NCI-H1105 treated with DMSO at 0.1 percent for 48 hours (cell line): ENCODE results near the gene ATP5MC3.
A peak's percentile ranks its signal among the peaks of the same experiment; 100 is the strongest.
"Not testable (repeated sequence)": the region's sequence is repeated elsewhere in the genome, so short reads cannot be mapped to it uniquely, and the experiment has no call there.

Experiments used
- DNase-seq: peaks from one replicate; lab custom pipeline; 2025; lab: John Stamatoyannopoulos, UW

Gene ATP5MC3

GRCh38 chr2:175181104-175181876 lies at the start of gene ATP5MC3:
Gene ATP5MC3, minus strand, starts transcription at chr2:175181710. Its CDS starts 317 bp downstream, at chr2:175181393.
- peak; percentile 92 for DNase-seq

GRCh38 chr2:175228601-175229000 lies 47.1 kb upstream of the ATP5MC3 start:
- not testable (repeated sequence) for DNase-seq

DNA sequence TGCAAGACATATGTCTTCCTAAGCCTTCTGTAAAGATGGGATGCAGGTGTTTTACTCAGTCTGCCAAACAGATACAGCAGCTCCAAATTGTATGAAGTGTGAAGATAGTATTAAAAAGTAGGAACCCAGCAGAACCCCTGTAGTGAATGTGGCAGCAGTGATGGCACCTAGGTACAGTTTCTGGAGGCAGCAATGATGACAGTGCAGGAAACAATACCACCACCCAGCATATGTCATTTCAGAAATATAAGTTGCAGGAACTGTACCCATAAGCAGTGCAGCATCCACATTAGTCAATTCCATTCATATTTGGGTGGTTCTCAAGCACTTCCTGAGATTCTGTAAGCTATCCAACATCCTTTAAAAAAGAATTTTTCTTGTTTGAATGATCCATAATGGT lies 46.7 kb upstream of the ATP5MC3 start:
- DNase-seq: no peak

DNA sequence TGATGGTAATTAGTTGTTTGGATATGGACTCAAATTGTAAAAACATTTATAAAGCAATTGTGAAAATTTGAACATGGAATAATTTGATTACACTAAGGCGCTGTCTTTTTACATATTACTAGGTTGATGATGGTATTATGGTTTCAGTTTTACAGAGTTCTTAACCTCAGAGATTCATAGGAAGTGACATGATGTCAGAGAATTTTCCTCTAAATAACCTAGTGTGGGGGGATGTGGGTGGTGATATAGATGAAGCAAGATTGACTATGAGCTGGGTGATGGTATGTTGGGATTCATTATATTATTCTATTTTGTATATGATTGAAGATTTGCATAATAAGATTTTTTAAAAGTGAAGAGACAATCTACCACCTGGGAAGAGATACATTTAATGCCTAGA lies 45.9 kb upstream of the ATP5MC3 start:
- no peak for DNase-seq

DNA sequence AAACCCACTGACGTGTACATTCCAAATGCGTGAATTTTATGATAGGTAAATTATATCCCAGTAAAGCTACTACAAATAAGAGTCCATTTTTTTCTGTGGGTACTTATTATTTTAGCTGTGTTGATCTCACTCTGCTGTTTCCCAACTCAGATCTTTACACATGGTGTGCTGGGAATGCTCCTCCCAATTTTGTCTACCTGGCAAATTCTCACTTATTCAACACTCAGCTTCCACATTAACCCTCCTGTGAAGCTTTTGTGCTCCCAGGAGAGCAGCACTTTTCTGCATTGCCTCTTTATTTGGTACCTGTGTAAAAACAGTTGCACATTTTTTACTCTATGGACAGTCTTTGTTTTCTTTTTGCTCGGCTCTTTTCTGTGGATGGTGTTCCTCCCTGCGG lies 38.6 kb upstream of the ATP5MC3 start:
- no peak for DNase-seq

DNA sequence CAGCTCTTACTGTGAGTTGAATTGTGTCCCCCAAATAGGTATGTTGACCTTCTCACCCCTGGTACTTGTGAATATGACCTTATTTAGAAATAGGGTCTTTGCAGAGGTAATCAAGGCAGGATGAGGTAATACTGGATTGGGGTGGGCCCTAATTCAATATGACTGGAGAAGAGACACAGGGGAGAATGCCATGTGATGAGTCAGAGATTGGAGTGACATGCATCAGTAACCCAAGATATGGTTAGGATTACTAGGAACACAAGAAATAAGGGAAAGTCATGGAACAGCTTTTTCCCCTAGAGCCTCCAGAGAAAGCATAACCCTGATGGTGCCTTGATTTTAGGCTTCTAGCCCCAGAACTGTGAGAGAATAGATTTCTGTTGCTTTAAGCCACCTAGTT lies 37.0 kb upstream of the ATP5MC3 start:
- DNase-seq: no peak

- DNase-seq: peak; percentile 83
Measured at GRCh38 chr2:175207741-175208438, 26.4 kb upstream of the ATP5MC3 start.

DNA sequence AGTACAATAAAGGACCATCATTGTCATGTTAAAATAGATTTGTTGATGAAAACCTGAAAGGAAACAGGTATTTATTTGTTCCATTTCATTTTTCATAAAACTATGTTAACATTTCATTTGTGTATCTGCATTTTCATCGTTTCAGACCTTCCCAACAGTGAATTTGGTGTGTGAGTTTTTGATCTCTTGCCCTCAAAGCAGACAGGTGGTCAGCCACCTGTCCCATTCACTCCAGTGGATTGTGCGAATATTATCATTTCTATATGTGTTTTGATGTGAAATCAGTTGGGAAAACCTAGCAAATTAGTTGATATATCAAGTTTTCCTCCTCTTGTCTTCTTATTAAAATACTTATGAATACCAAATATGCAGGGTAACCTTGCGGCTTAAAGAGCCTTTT lies 25.4 kb upstream of the ATP5MC3 start:
- DNase-seq: no peak

GRCh38 chr2:175205523-175205922 lies 24.0 kb upstream of the ATP5MC3 start:
- DNase-seq: no peak

DNA sequence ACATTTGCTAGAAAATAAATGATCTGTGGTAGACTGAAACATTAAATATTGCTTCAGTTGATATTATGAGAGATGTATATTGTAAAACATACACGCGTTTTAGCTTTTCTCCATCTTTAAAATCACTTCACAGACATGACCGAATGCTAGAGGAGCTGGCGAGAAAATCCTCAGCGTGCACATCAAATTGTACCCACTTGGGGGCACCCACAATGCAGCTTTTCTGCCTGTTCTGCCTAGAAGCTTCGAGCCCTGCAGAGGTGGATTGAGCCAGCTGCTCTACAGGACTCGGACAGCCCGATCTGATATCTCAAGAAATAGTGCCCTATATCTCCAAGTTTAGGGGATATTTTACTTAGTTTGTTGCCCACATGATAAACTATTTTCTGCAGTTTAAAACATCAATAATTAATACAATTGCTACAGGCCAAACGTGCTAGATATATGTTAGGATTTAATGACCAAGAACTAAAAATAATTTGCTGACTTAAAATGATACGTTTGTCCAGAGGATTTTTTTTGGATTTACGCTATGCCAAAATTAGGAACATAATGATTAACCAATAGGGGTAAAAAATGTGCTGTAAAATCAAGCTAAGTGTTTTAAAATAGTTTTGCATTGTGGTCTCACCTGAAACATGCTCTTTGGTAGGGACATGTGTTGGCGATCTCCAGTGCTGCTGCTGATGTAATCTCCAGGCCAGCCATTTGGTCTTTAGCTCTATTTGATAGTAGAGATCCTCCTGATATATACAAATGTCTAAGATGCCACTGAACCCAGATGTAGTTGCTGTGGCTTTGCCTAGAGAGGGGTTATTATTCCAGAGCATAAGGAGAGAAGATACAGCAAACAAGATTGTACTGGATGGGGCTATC lies 22.3 kb upstream of the ATP5MC3 start:
- peak; percentile 54 for DNase-seq

DNA sequence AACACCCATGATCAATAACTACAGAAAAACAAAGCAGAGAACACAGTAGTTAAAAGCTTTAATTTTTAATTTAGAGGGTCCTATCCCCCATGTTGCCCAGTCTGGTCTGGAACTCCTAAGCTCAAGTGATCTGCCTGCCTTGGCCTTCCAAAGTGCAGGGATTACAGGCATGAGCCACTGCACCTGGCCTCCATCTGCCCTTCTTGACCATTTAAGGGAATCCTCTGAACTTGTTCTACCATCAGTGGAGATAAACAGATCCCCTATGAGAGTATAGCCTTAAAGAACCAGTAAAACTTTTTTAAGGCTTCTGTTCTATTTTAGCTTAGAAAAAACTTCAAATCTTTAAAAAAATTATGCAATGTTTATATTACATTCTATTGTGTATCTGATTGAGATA lies 13.5 kb upstream of the ATP5MC3 start:
- no peak for DNase-seq

DNA sequence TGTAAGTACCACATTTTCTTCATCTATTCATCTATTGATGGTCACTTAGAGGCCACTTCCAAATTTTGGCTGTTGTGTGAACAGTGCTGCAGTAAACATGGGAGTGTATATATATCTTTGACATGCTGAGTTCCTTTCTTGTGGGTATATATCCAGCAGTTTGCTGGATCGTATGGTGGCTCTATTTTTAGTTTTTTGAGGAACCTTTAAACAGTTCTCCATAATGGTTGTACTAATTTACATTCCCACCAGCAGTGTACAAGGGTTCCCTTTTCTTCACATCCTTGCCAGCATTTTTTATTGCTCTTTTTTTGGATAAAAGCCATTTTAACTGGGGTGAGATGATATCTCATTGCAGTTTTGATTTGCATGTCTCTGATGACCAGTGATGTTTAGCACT lies 7.3 kb upstream of the ATP5MC3 start:
- no peak for DNase-seq

DNA sequence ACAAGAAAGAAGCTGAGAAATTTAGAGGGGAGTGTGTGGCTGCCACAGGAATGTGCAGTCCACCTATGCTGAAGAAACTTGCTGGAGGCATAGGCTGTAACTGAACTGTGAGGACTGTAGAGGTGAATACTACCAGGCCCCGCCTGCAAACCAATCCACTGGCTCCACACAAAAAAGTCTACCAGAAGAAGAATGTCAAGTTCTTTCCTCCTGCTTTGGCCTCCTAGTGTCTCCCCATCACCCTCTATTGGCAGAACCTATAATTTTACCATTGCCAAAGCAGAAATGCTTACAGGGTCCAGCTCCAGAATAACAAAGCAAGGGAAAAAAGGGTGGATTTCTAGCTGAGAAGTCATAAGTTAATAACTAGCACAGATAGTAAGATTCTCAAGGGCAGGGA lies 5.9 kb upstream of the ATP5MC3 start:
- DNase-seq: no peak

GRCh38 chr2:175183674-175184073 lies 2.2 kb upstream of the ATP5MC3 start:
- DNase-seq: no peak

DNA sequence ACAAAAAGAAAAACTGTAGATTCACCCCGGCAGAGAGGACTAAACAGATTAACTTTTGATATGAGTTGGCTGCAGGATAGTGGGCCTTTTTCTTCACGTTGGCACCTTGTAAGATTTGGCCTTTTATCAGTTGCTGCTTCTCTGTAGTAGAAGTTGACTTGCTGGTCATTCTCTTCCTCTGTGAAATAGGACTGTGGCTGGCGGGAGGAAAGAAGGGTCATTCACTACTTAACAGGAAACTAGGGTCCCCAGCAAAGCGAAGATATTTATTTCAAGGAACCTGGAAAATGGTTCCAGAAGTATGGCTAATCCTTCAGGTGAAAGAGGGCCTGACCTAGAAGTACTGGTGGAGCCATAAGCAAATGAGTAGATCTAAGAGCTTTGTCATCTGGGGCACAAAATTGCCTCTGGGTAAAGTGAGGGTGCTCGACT lies 383 bp upstream of the ATP5MC3 start:
- no peak for DNase-seq

DNA sequence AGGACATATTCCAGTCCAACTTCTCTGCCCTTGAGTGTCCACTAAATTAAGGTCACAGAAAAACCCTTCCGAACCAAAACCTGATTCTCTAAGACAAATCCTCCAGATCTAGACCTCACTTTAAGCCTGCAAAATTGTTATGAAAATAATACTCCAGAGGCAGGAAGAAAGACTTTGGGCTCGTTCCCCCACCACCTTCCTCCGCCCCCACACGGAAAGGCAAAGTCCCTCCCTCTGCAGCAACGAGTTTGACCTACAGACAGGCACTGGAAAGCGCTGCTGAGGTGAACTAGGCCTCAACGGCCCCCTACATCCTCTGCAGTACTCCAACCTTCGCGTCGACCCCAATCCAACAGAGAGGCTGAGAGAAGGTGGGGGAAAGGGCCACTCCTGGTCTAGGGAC lies 808 bp downstream of the ATP5MC3 start:
- DNase-seq: peak; percentile 20

GRCh38 chr2:175176624-175177023 lies 4.9 kb downstream of the ATP5MC3 start:
- no peak for DNase-seq

DNA sequence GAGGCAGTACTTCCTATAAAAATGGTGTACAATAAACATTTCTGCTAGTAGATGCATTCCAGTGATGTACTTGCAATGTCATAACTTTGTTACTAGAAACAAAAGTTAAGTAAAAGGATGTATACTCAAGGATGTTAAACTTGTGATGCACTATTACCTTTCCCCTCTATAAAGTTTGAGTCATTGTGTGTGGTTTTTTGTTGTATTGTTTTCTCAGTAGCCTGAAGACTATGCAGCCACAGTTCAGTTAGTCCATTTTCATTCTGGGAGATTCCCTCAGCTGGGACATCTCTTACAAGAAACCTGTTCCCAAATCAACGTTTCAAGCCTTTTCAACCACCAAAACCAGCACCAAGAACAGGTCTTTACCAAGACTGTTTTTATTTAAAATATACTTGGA lies 5.6 kb downstream of the ATP5MC3 start:
- DNase-seq: no peak

- no peak for DNase-seq
Measured at GRCh38 chr2:175175320-175175719, 6.2 kb downstream of the ATP5MC3 start.

GRCh38 chr2:175170659-175171304 lies 10.7 kb downstream of the ATP5MC3 start:
- no peak for DNase-seq

DNA sequence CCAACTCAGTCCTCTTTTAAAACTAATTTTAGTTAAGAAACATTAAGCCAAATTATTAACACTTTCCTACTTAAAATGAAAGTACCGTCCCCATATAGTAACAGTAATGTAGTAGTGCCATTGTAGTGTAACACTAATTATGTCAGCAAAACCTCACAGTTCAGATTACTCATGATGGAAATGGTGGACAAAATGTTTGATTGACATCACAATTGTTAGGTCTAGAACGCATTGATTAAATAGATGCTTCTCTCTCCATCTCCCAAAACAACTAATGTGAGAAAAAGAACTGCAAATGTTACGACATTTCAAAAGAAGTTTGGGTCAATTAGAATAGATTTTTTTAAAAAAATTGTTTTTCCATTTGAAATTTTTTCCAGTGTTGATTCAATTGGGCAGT lies 12.3 kb downstream of the ATP5MC3 start:
- DNase-seq: no peak

- no peak for DNase-seq
Measured at GRCh38 chr2:175168564-175168945, 13.0 kb downstream of the ATP5MC3 start.
